HepG2 (cell line): ENCODE data around the gene AFAP1. TPM values are rescaled to one million over a fixed set of nuclear protein-coding genes. Genes with fewer than 3 reads are reported as not detected.

Experiments
- ATAC-seq: fragments of 200-7000 bp; cut with Tn5 transposase; 3 replicates; pipeline ENCODE4 v1.9.1; 2020; ENCODE audit warnings: mild to moderate bottlenecking, moderate library complexity
- BruUV-seq: library from RNA; stranded (reverse); fragments of 400-500 nt; replicated peaks from 2 replicates; lab custom pipeline; 2021; lab: Mats Ljungman, UMichigan
- CTCF ChIA-PET: fragments of 300-600 bp; formaldehyde crosslinking; extraction: SDS; loops from one replicate; lab custom pipeline; 2021; ENCODE audit warnings: low total read pairs, inconsistent platforms, low intra/inter-chr PET ratio; lab: Yijun Ruan, JAX
- POLR2A ChIA-PET: fragments of 350-600 bp; sonication (Branson Sonifier 250); formaldehyde crosslinking; loops from one replicate; lab custom pipeline; 2020; ENCODE audit warnings: antibody characterized with exemption, inconsistent platforms; lab: Yijun Ruan, JAX
- DNase-seq: peaks from one replicate; pipeline ENCODE4 v3.0.0-alpha.2; 2015; ENCODE audit warnings: low spot score
- FAIRE-seq: peaks from 3 replicates; lab custom pipeline; 2011; peaks lifted over from hg19 to GRCh38; lab: Jason Lieb, UNC
- H2AFZ ChIP-seq: one replicate; pipeline ENCODE4 v1.6.1; 2011; ENCODE audit warnings: low read length, inconsistent platforms
- H3K27ac ChIP-seq: fragments of 300-600 bp; 3 replicates; pipeline ENCODE4 v1.8.0; 2011; ENCODE audit warnings: mixed run types, mild to moderate bottlenecking, mixed read lengths, low read length, inconsistent platforms; ENCODE audit not compliant: insufficient read depth; ENCODE audit errors: extremely low read length
- H3K27me3 ChIP-seq, 2 experiments: fragments of 200-600 bp in 1 of 2; 2 replicates in 1 of 2; 3 replicates in 1 of 2; pipeline versions ENCODE4 v1.6.0 to v1.8.0; 2011; ENCODE audit warnings: low read length in 2 of 2, mild to moderate bottlenecking in 2 of 2, moderate library complexity in 2 of 2, inconsistent platforms in 1 of 2; ENCODE audit not compliant: insufficient read depth in 2 of 2, control insufficient read depth in 1 of 2
- H3K36me3 ChIP-seq, 2 experiments: fragments of 200-600 bp in 1 of 2; replicated peaks in 1 of 2; 2 replicates in 1 of 2; 3 replicates in 1 of 2; pipeline versions ENCODE4 v1.5.1 to v1.8.0; 2011; ENCODE audit warnings: low read length in 2 of 2, inconsistent platforms in 1 of 2; ENCODE audit not compliant: insufficient read depth in 2 of 2, control insufficient read depth in 1 of 2
- H3K4me1 ChIP-seq: 2 replicates; pipeline ENCODE4 v1.5.1; 2012; ENCODE audit warnings: low read length, inconsistent platforms; ENCODE audit not compliant: insufficient read depth
- H3K4me2 ChIP-seq: 2 replicates; pipeline ENCODE4 v1.6.0; 2011; ENCODE audit warnings: low read depth, low read length, inconsistent platforms
- H3K4me3 ChIP-seq, 3 experiments: fragments of 200-600 bp in 1 of 3; sonication (generic), shearing (Covaris generic) in 1 of 3; replicated peaks in 1 of 3; 2 replicates each; pipeline ENCODE4 v1.5.1; 2011 to 2016; ENCODE audit warnings: low read length in 3 of 3, inconsistent platforms in 2 of 3, low read depth in 2 of 3, mild to moderate bottlenecking in 2 of 3, control low read depth in 1 of 3, mixed read lengths in 1 of 3; ENCODE audit not compliant: insufficient read depth in 1 of 3
- H3K79me2 ChIP-seq: one replicate; pipeline ENCODE4 v1.6.1; 2011; ENCODE audit warnings: low read length, inconsistent platforms; ENCODE audit not compliant: insufficient read depth
- H3K9ac ChIP-seq: 2 replicates; pipeline ENCODE4 v1.6.0; 2011; ENCODE audit warnings: mild to moderate bottlenecking, low read depth, low read length, inconsistent platforms; ENCODE audit not compliant: insufficient read depth
- H3K9me3 ChIP-seq: 2 replicates; pipeline ENCODE4 v1.5.1; 2012; ENCODE audit warnings: mild to moderate bottlenecking, low read length
- H4K20me1 ChIP-seq: 2 replicates; pipeline ENCODE4 v1.6.0; 2011; ENCODE audit warnings: inconsistent platforms, mild to moderate bottlenecking, low read length, moderate library complexity; ENCODE audit not compliant: insufficient read depth
- BORCS8-MEF2B ChIP-seq: sonication (generic); formaldehyde crosslinking; IDR thresholded peaks from 2 replicates; pipeline ENCODE4 v1.8.0; 2022; ENCODE audit warnings: mild to moderate bottlenecking, missing genetic modification reagents
- DR1 ChIP-seq: sonication (generic); formaldehyde crosslinking; IDR thresholded peaks from 2 replicates; pipeline ENCODE4 v1.8.0; 2021; ENCODE audit warnings: mild to moderate bottlenecking, missing genetic modification reagents, inconsistent platforms
- EP300 ChIP-seq, 3 experiments: sonication (generic) in 1 of 3; formaldehyde crosslinking in 1 of 3; IDR thresholded peaks; 2 replicates each; pipeline versions ENCODE4 v1.5.1 to v1.6.1; 2011 to 2020; ENCODE audit warnings: low read depth in 2 of 3, low read length in 2 of 3, borderline replicate concordance in 1 of 3, improper control_type of control experiment in 1 of 3, mild to moderate bottlenecking in 1 of 3, missing genetic modification reagents in 1 of 3, moderate library complexity in 1 of 3
- GLMP ChIP-seq: sonication (generic); formaldehyde crosslinking; IDR thresholded peaks from 2 replicates; pipeline ENCODE4 v1.9.0; 2021; ENCODE audit warnings: missing genetic modification reagents, mild to moderate bottlenecking, borderline replicate concordance
- HDAC2 ChIP-seq: sonication (generic); formaldehyde crosslinking; IDR thresholded peaks from 2 replicates; pipeline ENCODE4 v1.4.0; 2020; ENCODE audit warnings: missing genetic modification reagents
- HINFP ChIP-seq: sonication (generic); formaldehyde crosslinking; IDR thresholded peaks from 2 replicates; pipeline ENCODE4 v1.4.0; 2020; ENCODE audit warnings: low read depth, mild to moderate bottlenecking, missing genetic modification reagents
- IRF9 ChIP-seq: sonication (generic); formaldehyde crosslinking; IDR thresholded peaks from 2 replicates; pipeline ENCODE4 v1.8.0; 2022; ENCODE audit warnings: missing genetic modification reagents, mild to moderate bottlenecking, borderline replicate concordance
- MIXL1 ChIP-seq: IDR thresholded peaks from 2 replicates; pipeline ENCODE4 v1.6.1; 2016
- PBX2 ChIP-seq: IDR thresholded peaks from 2 replicates; pipeline ENCODE4 v1.6.1; 2016; ENCODE audit warnings: control low read depth
- ZNF253 ChIP-seq: sonication (generic); formaldehyde crosslinking; IDR thresholded peaks from 2 replicates; pipeline ENCODE4 v1.8.0; 2022; ENCODE audit warnings: mild to moderate bottlenecking, missing genetic modification reagents, borderline replicate concordance
- ZNF644 ChIP-seq: IDR thresholded peaks from 2 replicates; pipeline ENCODE4 v1.6.1; 2016; ENCODE audit warnings: low read depth
- WGBS: methylation state at CpG from one replicate; pipeline ENCODE4 v1.1.6; 2017; ENCODE audit warnings: low lambda C conversion rate; 5-methylcytosine and 5-hydroxymethylcytosine counted together
- in situ Hi-C: cut with HindIII; loops from 2 replicates; pipeline ENCODE4 v1.10.0; 2017; ENCODE audit warnings: low pct_unique_long_range_greater_than_20kb; ENCODE audit not compliant: extremely low pct_ligation_motif_present
- intact Hi-C: fragments of 100-400 bp; cut with micrococcal nuclease; formaldehyde crosslinking; loops from one replicate; pipeline ENCODE4 v1.10.0; 2022; ENCODE audit not compliant: unreplicated experiment
- polyA plus RNA-seq, 8 experiments: library from polyadenylated mRNA; depleted of rRNA in 3 of 8; stranded (reverse) in 7 of 8; unstranded in 1 of 8; fragments of >200 nt; fragmentation: Illumina TruSeq in 4 of 8; extraction: Trizol in 4 of 8; gene quantifications; 2 replicates each; pipeline versions ENCODE4 v1.2.1 to v1.2.3, GENCODE V29; 2011 to 2016; ENCODE audit warnings: low read depth in 4 of 8, missing spikeins in 1 of 8, mixed read lengths in 1 of 8; ENCODE audit not compliant: insufficient read depth in 1 of 8
- total RNA-seq, 5 experiments: library from RNA; depleted of rRNA; stranded (reverse); fragments of >200 nt; fragmentation: Illumina TruSeq; extraction: Trizol; gene quantifications; 2 replicates each; pipeline ENCODE4 v1.2.3, GENCODE V29; 2016; ENCODE audit warnings: low read depth in 1 of 5

Gene AFAP1
- total and polyA plus RNA-seq, 2 of the 13 experiments (the other 11 are each of a cell fraction or from before 2014, with no cell fraction given) = 2.5 TPM

- BruUV-seq = no TSS peak
- DNase-seq = no peak
- Histone ChIP-seq H3K4me3 (no peak overlapping the region), H3K27me3 (no peaks in the 10 kb centered on the region), H3K27ac (no peak overlapping the region), H3K79me2 (no peaks in the 10 kb centered on the region), H3K4me1 (peaks cover 31% of the 10 kb centered on the region), H3K9ac (no peak overlapping the region), H3K36me3 (peaks cover 0 to 4% of the 10 kb centered on the region in 2 experiments; a peak in 1 of 5 replicates), H4K20me1 (no peaks in the 10 kb centered on the region), H3K4me2 (no peak overlapping the region)
- CTCF ChIA-PET = no interaction called here
- WGBS = 90% methylated on average over 11 of the region's 11 CpGs
- no peak for ATAC-seq
- in situ Hi-C loops = no loop called here
- intact Hi-C loops = no loop called here
- POLR2A ChIA-PET = no interaction called here
- no peak for FAIRE-seq
- TF ChIP-seq ZNF644 (CRISPR knock-in tag) = no peak
- TF ChIP-seq BORCS8-MEF2B = no peak
- no peak for TF ChIP-seq HDAC2 (CRISPR knock-in tag)
- TF ChIP-seq, all 625 proteins: peak for 0
- Histone ChIP-seq H3K9me3 (no peaks in the 10 kb centered on the region), H2AFZ (no peak overlapping the region)
These were observed 181.2 kb downstream of the AFAP1 start for GRCh38 chr4:7758476-7758875.

GRCh38 chr4:7757501-7758471 lies 181.9 kb downstream of the AFAP1 start:
- ChIA-PET POLR2A (no interaction called here), CTCF (no interaction called here)
- Histone ChIP-seq H3K4me1 (peaks cover 31% of the 10 kb centered on the region), H3K27ac (no peak overlapping the region), H3K27me3 (no peaks in the 10 kb centered on the region), H2AFZ (no peak overlapping the region), H3K79me2 (no peaks in the 10 kb centered on the region), H3K4me2 (no peak overlapping the region), H3K36me3 (peaks cover 0 to 4% of the 10 kb centered on the region in 2 experiments; a peak in 1 of 5 replicates), H4K20me1 (no peaks in the 10 kb centered on the region), H3K9ac (no peak overlapping the region), H3K9me3 (no peaks in the 10 kb centered on the region), H3K4me3 (no peak overlapping the region)
- FAIRE-seq (no peak), DNase-seq (no peak), ATAC-seq (no peak)
- intact Hi-C loops (no loop called here), in situ Hi-C loops (no loop called here)
- 80% methylated on average over 20 of the region's 22 CpGs for WGBS
- BruUV-seq = no TSS peak
- TF ChIP-seq DR1 = no peak
- TF ChIP-seq HINFP (CRISPR knock-in tag) = no peak
- TF ChIP-seq MIXL1 (CRISPR knock-in tag) = no peak
- no peak for TF ChIP-seq GLMP (CRISPR knock-in tag)
- TF ChIP-seq PBX2 (CRISPR knock-in tag) = no peak
- TF ChIP-seq EP300 (IDR thresholded peaks at IDR 0.05; ENCODE audit: low read depth in 2 of 2, low read length in 2 of 2) = no peak
- no peak for TF ChIP-seq EP300 (CRISPR knock-in tag; IDR thresholded peaks at IDR 0.05; ENCODE audit: borderline replicate concordance)
- no peak for TF ChIP-seq ZNF253
- TF ChIP-seq IRF9 (CRISPR knock-in tag) = no peak
